ENCODE data around the gene VWDE. TPM values are rescaled to one million over a fixed set of nuclear protein-coding genes. Genes with fewer than 3 reads are reported as not detected.

VWDE gene
- total and polyA plus RNA-seq, 2 of the 13 experiments (the other 11 are each of a cell fraction or from before 2014, with no cell fraction given) = 0.12 to 0.27 TPM

DNA sequence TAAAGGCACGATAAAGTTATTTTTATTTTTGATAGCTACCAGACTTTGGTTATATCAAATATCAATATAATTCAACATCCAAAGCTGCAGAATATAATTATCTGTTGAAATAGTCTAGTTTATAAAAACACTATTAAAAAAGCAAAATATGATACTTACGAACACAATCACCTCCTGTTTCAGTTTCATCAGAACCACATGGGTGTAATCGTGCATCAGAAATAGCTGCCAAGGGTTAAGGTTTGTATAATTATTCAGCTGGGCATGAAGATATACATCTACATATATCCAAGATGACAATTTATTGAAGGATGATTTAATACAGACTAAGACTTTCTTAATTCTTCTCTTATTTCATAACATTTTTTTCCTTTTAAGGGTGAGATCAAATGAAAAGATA, 20.3 kb downstream of the VWDE start:
- Histone ChIP-seq H3K9me3 (ENCODE audit: low read length) (no peaks in the 10 kb centered on the region), H3K4me2 (ENCODE audit: low read depth, low read length) (no peak overlapping the region), H4K20me1 (ENCODE audit: insufficient read depth, low read length) (no peaks in the 10 kb centered on the region), H3K36me3 (replicated peaks in 1 of 2; ENCODE audit: control insufficient read depth in 1 of 2, insufficient read depth in 2 of 2, low read length in 2 of 2) (no peaks in the 10 kb centered on the region), H3K79me2 (ENCODE audit: insufficient read depth, low read length) (no peaks in the 10 kb centered on the region), H3K4me1 (ENCODE audit: insufficient read depth, low read length) (0 out of 2 replicates have a peak, but pooled peaks cover 5% of the 10 kb centered on the region), H3K9ac (ENCODE audit: insufficient read depth, low read depth, low read length) (no peak overlapping the region), H2AFZ (ENCODE audit: low read length) (no peak overlapping the region), H3K27ac (ENCODE audit: extremely low read length, insufficient read depth, low read length) (no peak overlapping the region), H3K27me3 (ENCODE audit: control insufficient read depth in 1 of 2, insufficient read depth in 2 of 2, low read length in 2 of 2) (no peaks in the 10 kb centered on the region), H3K4me3 (replicated peaks in 1 of 3; ENCODE audit: insufficient read depth in 1 of 3, low read depth in 2 of 3, low read length in 3 of 3) (no peak overlapping the region)
- in situ Hi-C loops (cut with HindIII; ENCODE audit: extremely low pct_ligation_motif_present, low pct_unique_long_range_greater_than_20kb) = no loop called here
- intact Hi-C loops (cut with micrococcal nuclease; ENCODE audit: unreplicated experiment) = no loop called here
- ChIA-PET CTCF (ENCODE audit: low intra/inter-chr PET ratio, low total read pairs) (no interaction called here), POLR2A (no interaction called here)
- no peak for ATAC-seq
- DNase-seq (ENCODE audit: low spot score) = no peak
- BruUV-seq (replicated peaks) = no TSS peak
- no peak for FAIRE-seq
- TF ChIP-seq, protein P1, sequence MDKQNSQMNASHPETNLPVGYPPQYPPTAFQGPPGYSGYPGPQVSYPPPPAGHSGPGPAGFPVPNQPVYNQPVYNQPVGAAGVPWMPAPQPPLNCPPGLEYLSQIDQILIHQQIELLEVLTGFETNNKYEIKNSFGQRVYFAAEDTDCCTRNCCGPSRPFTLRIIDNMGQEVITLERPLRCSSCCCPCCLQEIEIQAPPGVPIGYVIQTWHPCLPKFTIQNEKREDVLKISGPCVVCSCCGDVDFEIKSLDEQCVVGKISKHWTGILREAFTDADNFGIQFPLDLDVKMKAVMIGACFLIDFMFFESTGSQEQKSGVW (CRISPR knock-in tag; IDR thresholded peaks at IDR 0.05; ENCODE audit: borderline replicate concordance) = no peak
- TF ChIP-seq RXRA (CRISPR knock-in tag; IDR thresholded peaks at IDR 0.05) (no peak), ZNF589 (CRISPR knock-in tag; conservative IDR thresholded peaks at IDR 0.05) (no peak), ZNF136 (CRISPR knock-in tag; IDR thresholded peaks at IDR 0.05; ENCODE audit: low read depth) (no peak), ZNF746 (CRISPR knock-in tag; IDR thresholded peaks at IDR 0.05) (no peak), SP1 (IDR thresholded peaks at IDR 0.05) (no peak), SP1 (CRISPR knock-in tag; IDR thresholded peaks at IDR 0.05) (no peak), ZBTB34 (CRISPR knock-in tag; IDR thresholded peaks at IDR 0.05) (no peak), MXD4 (CRISPR knock-in tag; IDR thresholded peaks at IDR 0.05) (no peak), PITX1 (CRISPR knock-in tag; IDR thresholded peaks at IDR 0.05) (no peak)
- WGBS (ENCODE audit: low lambda C conversion rate) = 18% methylated on average over 3 of the region's 3 CpGs

Data from HepG2 (cell line).